ENCODE data around the gene EDEM3.

DNA sequence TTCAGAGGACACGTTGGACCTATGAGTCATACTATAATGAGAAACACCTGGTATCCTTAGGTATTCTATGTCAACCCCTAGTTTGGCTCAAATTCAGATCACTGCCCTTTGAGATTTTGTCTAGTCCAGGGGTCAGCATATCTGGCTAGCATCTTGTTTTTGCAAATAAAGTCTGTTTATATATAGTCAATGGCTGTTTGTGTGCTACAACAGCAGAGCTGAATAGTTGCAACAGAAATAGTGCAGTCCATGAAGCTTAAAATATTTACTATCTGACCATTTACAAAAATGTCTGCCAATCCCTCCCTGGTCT is 48.5 kb upstream of the EDEM3 start:
- TF ChIP-seq, protein P1, sequence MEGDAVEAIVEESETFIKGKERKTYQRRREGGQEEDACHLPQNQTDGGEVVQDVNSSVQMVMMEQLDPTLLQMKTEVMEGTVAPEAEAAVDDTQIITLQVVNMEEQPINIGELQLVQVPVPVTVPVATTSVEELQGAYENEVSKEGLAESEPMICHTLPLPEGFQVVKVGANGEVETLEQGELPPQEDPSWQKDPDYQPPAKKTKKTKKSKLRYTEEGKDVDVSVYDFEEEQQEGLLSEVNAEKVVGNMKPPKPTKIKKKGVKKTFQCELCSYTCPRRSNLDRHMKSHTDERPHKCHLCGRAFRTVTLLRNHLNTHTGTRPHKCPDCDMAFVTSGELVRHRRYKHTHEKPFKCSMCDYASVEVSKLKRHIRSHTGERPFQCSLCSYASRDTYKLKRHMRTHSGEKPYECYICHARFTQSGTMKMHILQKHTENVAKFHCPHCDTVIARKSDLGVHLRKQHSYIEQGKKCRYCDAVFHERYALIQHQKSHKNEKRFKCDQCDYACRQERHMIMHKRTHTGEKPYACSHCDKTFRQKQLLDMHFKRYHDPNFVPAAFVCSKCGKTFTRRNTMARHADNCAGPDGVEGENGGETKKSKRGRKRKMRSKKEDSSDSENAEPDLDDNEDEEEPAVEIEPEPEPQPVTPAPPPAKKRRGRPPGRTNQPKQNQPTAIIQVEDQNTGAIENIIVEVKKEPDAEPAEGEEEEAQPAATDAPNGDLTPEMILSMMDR (IDR thresholded peaks at IDR 0.05), result no peak
- no peak for TF ChIP-seq POLR2A (IDR thresholded peaks at IDR 0.05)

All from heart left ventricle (tissue), 13 donors.